Natural killer cell (primary cell): Measurements from ENCODE around the gene MNX1. TPM values are rescaled to one million over a fixed set of nuclear protein-coding genes. Genes with fewer than 3 reads are reported as not detected.
A peak's percentile ranks its signal among the peaks of the same experiment; 100 is the strongest.

ENCODE experiments used
- ATAC-seq, 3 donors: fragments of 150-1000 bp in 2 of 3; fragments of 200-7000 bp in 1 of 3; cut with Tn5 transposase; 1 replicate in 1 of 3; 2 replicates in 2 of 3; pipeline ENCODE4 v1.10.0; 2021; ENCODE audit warnings: mild to moderate bottlenecking in 2 of 3, moderate library complexity in 2 of 3
- DNase-seq, 2 donors: peaks; one replicate each; pipeline versions ENCODE4 v3.0.0 to v3.0.0-alpha.2; 2013 to 2021; ENCODE audit warnings: mixed read lengths in 1 of 2
- H3K27ac ChIP-seq: one replicate; pipeline ENCODE4 v1.5.1; 2013; ENCODE audit warnings: mild to moderate bottlenecking, low read length
- H3K27me3 ChIP-seq: one replicate; pipeline ENCODE4 v1.6.1; 2013; ENCODE audit warnings: low read length; ENCODE audit not compliant: control insufficient read depth, insufficient read depth
- H3K36me3 ChIP-seq: one replicate; pipeline ENCODE4 v1.6.1; 2013; ENCODE audit warnings: low read length; ENCODE audit not compliant: control insufficient read depth, insufficient read depth
- H3K4me1 ChIP-seq: one replicate; pipeline ENCODE4 v1.6.1; 2013; ENCODE audit warnings: low read length; ENCODE audit not compliant: control insufficient read depth, insufficient read depth
- H3K4me3 ChIP-seq: one replicate; pipeline ENCODE4 v1.5.1; 2013; ENCODE audit warnings: low read length
- H3K9me3 ChIP-seq: one replicate; pipeline ENCODE4 v1.6.1; 2013; ENCODE audit warnings: low read length; ENCODE audit not compliant: control insufficient read depth, insufficient read depth
- H3K27ac Mint-ChIP-seq, 2 donors: one replicate each; pipeline ENCODE4 v1.8.0; 2022; ENCODE audit warnings: mild to moderate bottlenecking in 2 of 2, mixed read lengths in 2 of 2, moderate library complexity in 1 of 2
- H3K27me3 Mint-ChIP-seq, 2 donors: one replicate each; pipeline ENCODE4 v1.8.0; 2022; ENCODE audit warnings: low read depth in 2 of 2, mixed read lengths in 2 of 2
- H3K36me3 Mint-ChIP-seq: one replicate; pipeline ENCODE4 v1.8.0; 2022; ENCODE audit warnings: mixed read lengths
- H3K4me1 Mint-ChIP-seq, 2 donors: one replicate each; pipeline ENCODE4 v1.8.0; 2022; ENCODE audit warnings: mixed read lengths in 2 of 2
- H3K4me3 Mint-ChIP-seq: one replicate; pipeline ENCODE4 v1.8.0; 2022; ENCODE audit warnings: mild to moderate bottlenecking, moderate library complexity, mixed read lengths
- H3K9me3 Mint-ChIP-seq, 2 donors: one replicate each; pipeline ENCODE4 v1.8.0; 2022; ENCODE audit warnings: mixed read lengths in 2 of 2
- CTCF ChIP-seq: fragments of 200-600 bp; IDR thresholded peaks from one replicate; pipeline ENCODE4 v1.8.0; 2022; ENCODE audit warnings: antibody characterized with exemption
- WGBS: methylation state at CpG from one replicate; pipeline ENCODE4 v1.1.7; 2013; ENCODE audit warnings: missing lambda C conversion rate; ENCODE audit not compliant: insufficient coverage; 5-methylcytosine and 5-hydroxymethylcytosine counted together
- intact Hi-C: fragments of 100-400 bp; cut with micrococcal nuclease; formaldehyde crosslinking; loops from one replicate; pipeline ENCODE4 v1.14.2; 2022
- total RNA-seq, 4 donors: library from RNA; stranded (reverse); fragments of 120-200 nt in 1 of 4; gene quantifications; one replicate each; pipeline versions ENCODE4 v1.2.3 to v1.2.4, GENCODE V29; 2013 to 2022

Gene MNX1
- total RNA-seq, 3 donors from 2014 or later (not counting 1 experiment from before 2014, with no cell fraction given): not detected

- no peaks in the 10 kb centered on the region for H3K36me3 Mint-ChIP-seq
- no peak for DNase-seq
- no peak for TF ChIP-seq CTCF
- no peaks in the 10 kb centered on the region for H3K36me3 ChIP-seq
- H3K27me3 Mint-ChIP-seq: peaks cover 57 to 66% of the 10 kb centered on the region in 2 donors
- peaks cover 0 to 5% of the 10 kb centered on the region in 2 donors for H3K4me1 Mint-ChIP-seq
- peaks cover 65% of the 10 kb centered on the region for H3K27me3 ChIP-seq
- H3K4me3 ChIP-seq: no peak overlapping the region
- H3K9me3 Mint-ChIP-seq: no peaks in the 10 kb centered on the region
- no peak overlapping the region for H3K4me3 Mint-ChIP-seq
- ATAC-seq: no peak
- peaks cover 18% of the 10 kb centered on the region for H3K4me1 ChIP-seq
- no peaks in the 10 kb centered on the region for H3K9me3 ChIP-seq
- H3K27ac ChIP-seq: no peak overlapping the region
- no peak overlapping the region for H3K27ac Mint-ChIP-seq
- intact Hi-C loops: no loop called here
These were observed 2.6 kb upstream of the MNX1 start for GRCh38 chr7:157013101-157013500.

- ATAC-seq (no peak), DNase-seq (no peak)
- H3K4me3 ChIP-seq: no peak overlapping the region
- Mint-ChIP-seq H3K4me3 (no peak overlapping the region), H3K9me3 (no peaks in the 10 kb centered on the region), H3K4me1 (peaks cover 0 to 5% of the 10 kb centered on the region in 2 donors), H3K27ac (no peak overlapping the region), H3K27me3 (peaks cover 60 to 74% of the 10 kb centered on the region in 2 donors), H3K36me3 (no peaks in the 10 kb centered on the region)
- TF ChIP-seq CTCF: no peak
- H3K36me3 ChIP-seq: no peaks in the 10 kb centered on the region
- H3K4me1 ChIP-seq: peaks cover 18% of the 10 kb centered on the region
- WGBS: 4% methylated on average over 6 of the region's 10 CpGs
- peaks cover 68% of the 10 kb centered on the region for H3K27me3 ChIP-seq
- H3K27ac ChIP-seq: no peak overlapping the region
- intact Hi-C loops: no loop called here
- H3K9me3 ChIP-seq: no peaks in the 10 kb centered on the region
These were observed 1.7 kb upstream of the MNX1 start for GRCh38 chr7:157012113-157012547.

- H3K36me3 ChIP-seq: no peaks in the 10 kb centered on the region
- H3K4me3 ChIP-seq: no peak overlapping the region
- WGBS: 2% methylated on average over 35 of the region's 37 CpGs
- peaks cover 0 to 5% of the 10 kb centered on the region in 2 donors for H3K4me1 Mint-ChIP-seq
- H3K27ac ChIP-seq: no peak overlapping the region
- H3K27me3 ChIP-seq: peaks cover 67% of the 10 kb centered on the region
- H3K4me1 ChIP-seq: peaks cover 16% of the 10 kb centered on the region
- no peaks in the 10 kb centered on the region for H3K36me3 Mint-ChIP-seq
- no peaks in the 10 kb centered on the region for H3K9me3 ChIP-seq
- no peak overlapping the region for H3K27ac Mint-ChIP-seq
- ATAC-seq: no peak
- H3K27me3 Mint-ChIP-seq: peaks cover 61 to 68% of the 10 kb centered on the region in 2 donors
- H3K4me3 Mint-ChIP-seq: peak overlapping the region; percentile 47
- intact Hi-C loops: no loop called here
- no peak for DNase-seq
- no peaks in the 10 kb centered on the region for H3K9me3 Mint-ChIP-seq
- no peak for TF ChIP-seq CTCF
These were observed 1.1 kb upstream of the MNX1 start for GRCh38 chr7:157011333-157012112.
